GM06990 (cell line): ENCODE data around the gene ECSIT.

Source experiments
- DNase-seq: peaks from one replicate; pipeline ENCODE4 v3.0.0-alpha.2; 2011; ENCODE audit not compliant: insufficient read length; ENCODE audit errors: extremely low read depth
- H3K27me3 ChIP-seq: replicated peaks from 2 replicates; pipeline ENCODE4 v1.6.0; 2011; ENCODE audit warnings: low read length; ENCODE audit not compliant: control insufficient read depth, insufficient read depth
- H3K36me3 ChIP-seq: 2 replicates; pipeline ENCODE4 v1.5.1; 2011; ENCODE audit warnings: low read length; ENCODE audit not compliant: control insufficient read depth, insufficient read depth
- H3K4me3 ChIP-seq: replicated peaks from 2 replicates; pipeline ENCODE4 v1.5.1; 2011; ENCODE audit warnings: low read depth, mild to moderate bottlenecking, control low read depth, low read length
- TF ChIP-seq, protein P1 (sequence below): IDR thresholded peaks from 2 replicates; pipeline ENCODE4 v1.5.1; 2011; ENCODE audit warnings: low read length, control low read depth, mild to moderate bottlenecking, inconsistent platforms; ENCODE audit not compliant: insufficient read depth, poor library complexity, severe bottlenecking

The ECSIT gene

DNA sequence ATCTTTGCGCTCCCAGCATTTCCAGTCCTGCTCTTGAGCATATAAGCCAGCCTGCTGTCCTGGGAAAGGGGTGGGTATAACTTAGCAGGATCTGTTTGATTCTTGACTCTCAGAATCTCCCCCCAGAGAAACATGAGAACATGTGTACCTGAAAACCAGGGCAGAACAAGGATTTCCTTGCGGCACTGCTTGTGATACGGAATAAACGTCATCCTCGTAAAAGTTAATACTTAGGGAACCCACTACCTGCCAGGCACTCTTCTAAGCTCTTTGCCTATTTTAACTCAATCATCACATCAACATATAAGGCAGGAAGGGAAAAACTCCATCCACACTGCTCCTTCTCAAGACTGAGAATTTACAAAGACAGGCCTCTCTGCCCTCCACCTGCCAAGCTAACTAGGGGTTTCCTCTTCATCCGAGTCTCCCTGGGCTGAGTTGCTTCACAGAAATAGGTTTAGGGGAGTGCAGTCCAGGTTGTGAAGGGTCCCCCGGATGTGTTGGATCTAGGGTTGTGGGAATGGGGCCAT lies 24.4 kb downstream of the ECSIT start:
- Histone ChIP-seq H3K4me3 (peak overlapping the region; percentile 83), H3K27me3 (no peaks in the 10 kb centered on the region), H3K36me3 (peaks cover 3% of the 10 kb centered on the region)
- TF ChIP-seq, protein P1, sequence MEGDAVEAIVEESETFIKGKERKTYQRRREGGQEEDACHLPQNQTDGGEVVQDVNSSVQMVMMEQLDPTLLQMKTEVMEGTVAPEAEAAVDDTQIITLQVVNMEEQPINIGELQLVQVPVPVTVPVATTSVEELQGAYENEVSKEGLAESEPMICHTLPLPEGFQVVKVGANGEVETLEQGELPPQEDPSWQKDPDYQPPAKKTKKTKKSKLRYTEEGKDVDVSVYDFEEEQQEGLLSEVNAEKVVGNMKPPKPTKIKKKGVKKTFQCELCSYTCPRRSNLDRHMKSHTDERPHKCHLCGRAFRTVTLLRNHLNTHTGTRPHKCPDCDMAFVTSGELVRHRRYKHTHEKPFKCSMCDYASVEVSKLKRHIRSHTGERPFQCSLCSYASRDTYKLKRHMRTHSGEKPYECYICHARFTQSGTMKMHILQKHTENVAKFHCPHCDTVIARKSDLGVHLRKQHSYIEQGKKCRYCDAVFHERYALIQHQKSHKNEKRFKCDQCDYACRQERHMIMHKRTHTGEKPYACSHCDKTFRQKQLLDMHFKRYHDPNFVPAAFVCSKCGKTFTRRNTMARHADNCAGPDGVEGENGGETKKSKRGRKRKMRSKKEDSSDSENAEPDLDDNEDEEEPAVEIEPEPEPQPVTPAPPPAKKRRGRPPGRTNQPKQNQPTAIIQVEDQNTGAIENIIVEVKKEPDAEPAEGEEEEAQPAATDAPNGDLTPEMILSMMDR, result no peak
- no peak for DNase-seq

DNA sequence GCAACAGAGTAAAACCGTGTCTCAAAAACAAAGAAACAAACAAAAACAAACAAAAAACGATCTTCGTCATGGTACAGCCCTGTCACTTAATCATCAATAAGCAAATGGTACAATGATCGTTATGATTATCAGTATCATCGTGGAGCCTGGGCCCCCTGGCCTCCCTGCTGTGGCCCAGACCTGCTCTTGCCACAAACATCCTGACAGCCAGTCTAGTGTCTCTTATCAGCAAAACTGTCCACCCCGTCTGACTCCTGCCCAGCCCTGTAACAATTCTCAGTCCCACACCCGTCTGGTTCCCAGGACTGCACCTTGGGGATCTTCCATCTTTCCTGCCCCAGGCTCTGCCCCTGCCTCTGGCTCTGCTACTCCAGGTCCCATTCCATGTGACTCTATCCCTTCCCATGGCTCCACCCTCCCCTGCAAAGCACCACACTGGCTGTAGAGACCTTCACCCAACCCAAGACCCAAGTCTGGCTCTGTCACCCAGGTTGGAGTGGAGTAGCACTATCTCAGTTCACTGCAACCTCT lies 29.0 kb downstream of the ECSIT start:
- Histone ChIP-seq H3K4me3 (no peak overlapping the region), H3K27me3 (no peaks in the 10 kb centered on the region), H3K36me3 (peaks cover 13% of the 10 kb centered on the region)
- TF ChIP-seq, protein P1, result no peak
- DNase-seq, result no peak

DNA sequence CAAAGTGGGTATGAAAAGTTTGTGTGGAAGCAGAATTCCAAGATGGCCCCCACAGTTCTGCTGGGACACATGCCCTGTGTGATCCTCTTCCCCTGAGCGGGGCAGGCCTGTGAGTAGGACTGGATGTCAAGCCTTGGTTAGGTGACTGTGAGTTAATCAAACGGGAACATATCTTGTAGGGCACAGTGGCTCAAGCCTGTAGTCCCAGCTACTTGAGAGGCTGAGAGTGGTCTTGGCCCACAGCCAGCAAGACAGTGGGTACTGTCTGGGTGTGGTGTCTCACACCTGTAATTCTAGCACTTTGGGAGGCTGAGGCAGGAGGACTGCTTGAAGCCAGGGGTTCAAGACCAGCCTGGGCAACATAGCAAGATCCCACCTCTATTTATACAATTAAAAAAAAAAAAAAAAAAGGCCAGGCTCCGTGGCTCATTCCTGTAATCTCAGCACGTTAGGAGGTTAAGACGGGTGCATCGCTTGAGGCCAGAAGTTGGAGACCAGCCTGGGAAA lies 29.7 kb downstream of the ECSIT start:
- Histone ChIP-seq H3K4me3 (no peak overlapping the region), H3K36me3 (peaks cover 16% of the 10 kb centered on the region), H3K27me3 (no peaks in the 10 kb centered on the region)
- no peak for DNase-seq
- TF ChIP-seq, protein P1, result no peak

DNA sequence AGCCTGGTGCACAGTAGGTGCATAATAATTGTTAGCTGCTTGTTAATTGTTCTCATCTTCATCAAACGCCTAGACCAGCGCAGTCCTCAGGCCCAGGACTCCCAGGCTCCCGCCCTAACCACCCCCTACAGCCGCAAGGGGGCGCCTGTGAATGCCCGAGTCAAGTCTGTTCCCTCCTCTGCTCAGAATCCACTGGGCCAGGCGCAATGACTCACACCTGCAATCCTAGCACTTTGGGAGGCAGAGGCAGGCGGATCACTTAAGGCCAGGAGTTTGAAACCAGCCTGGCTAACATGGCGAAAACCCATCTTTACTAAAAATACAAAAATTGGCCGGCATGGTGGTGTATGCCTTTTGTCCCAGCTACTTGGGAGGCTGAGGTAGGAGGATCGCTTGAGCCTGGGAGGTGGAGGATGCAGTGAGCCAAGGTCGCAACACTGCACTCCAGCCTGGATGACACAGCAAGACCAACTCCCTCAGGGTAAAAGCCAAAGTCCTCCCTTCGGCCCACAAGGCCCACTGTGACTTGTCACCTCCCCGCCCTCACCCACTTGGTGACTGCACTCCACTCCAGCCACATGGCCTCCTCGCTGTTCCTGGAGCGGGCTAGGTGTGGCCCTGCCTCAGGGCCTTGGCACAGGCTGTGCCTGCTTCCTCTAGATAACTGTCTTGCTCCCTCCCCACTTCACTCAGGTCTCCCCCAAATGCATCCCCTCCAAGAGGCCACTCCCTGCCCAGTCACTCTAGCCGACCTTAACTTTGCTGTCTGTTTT lies 32.4 kb downstream of the ECSIT start:
- H3K36me3 ChIP-seq, result peaks cover 13% of the 10 kb centered on the region
- H3K27me3 ChIP-seq, result no peaks in the 10 kb centered on the region
- H3K4me3 ChIP-seq, result no peak overlapping the region
- TF ChIP-seq, protein P1, result peak; percentile 87
- DNase-seq, result peak; percentile 56

DNA sequence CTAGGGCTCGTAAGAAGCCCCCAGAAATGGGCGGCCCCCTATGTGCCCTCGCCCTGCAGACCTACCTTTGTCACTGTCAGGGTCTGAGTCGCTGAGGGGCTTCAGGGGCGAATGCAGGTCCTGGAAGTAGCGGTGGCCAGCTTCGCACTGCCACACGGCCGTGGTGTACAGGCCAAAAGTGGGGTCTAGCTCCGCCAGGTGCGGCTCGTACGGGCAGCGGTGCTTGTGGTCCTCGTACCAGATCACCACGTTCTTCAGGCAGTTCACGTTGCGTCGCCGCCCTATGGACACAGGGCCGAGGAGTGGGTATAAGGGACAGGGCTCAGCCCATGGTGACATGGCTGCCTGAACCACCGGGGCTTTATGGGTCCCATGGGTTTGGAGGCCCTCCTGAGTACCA lies 33.0 kb downstream of the ECSIT start:
- peaks cover 13% of the 10 kb centered on the region for H3K36me3 ChIP-seq
- no peak overlapping the region for H3K4me3 ChIP-seq
- no peak for DNase-seq
- no peaks in the 10 kb centered on the region for H3K27me3 ChIP-seq
- TF ChIP-seq, protein P1, result no peak
